Activated B cell treated with CpG ODN at 0.5 μM for 24 hours (primary cell): ENCODE data around the gene ARMC12. TPM values are rescaled to one million over a fixed set of nuclear protein-coding genes. Genes with fewer than 3 reads are reported as not detected.

ENCODE experiments used
- ATAC-seq: fragments of 200-7000 bp; cut with Tn5 transposase; one replicate; pipeline ENCODE4 v1.10.0; 2021; ENCODE audit warnings: low read depth, mild to moderate bottlenecking, moderate library complexity
- CTCF ChIA-PET: fragments of 350-600 bp; sonication (Branson Sonifier 250); formaldehyde crosslinking; loops from one replicate; lab custom pipeline; 2021; ENCODE audit warnings: antibody characterized with exemption; lab: Charles Lee
- POLR2A ChIA-PET: fragments of 350-600 bp; sonication (Branson Sonifier 250); formaldehyde crosslinking; loops from one replicate; lab custom pipeline; 2021; ENCODE audit warnings: antibody characterized with exemption; lab: Charles Lee
- DNase-seq: peaks from one replicate; pipeline ENCODE4 v3.0.0; 2022
- H3K27ac Mint-ChIP-seq: one replicate; pipeline ENCODE4 v1.8.0; 2020; ENCODE audit warnings: mixed read lengths
- H3K27me3 Mint-ChIP-seq: one replicate; pipeline ENCODE4 v1.8.0; 2021; ENCODE audit warnings: mixed read lengths
- H3K36me3 Mint-ChIP-seq: one replicate; pipeline ENCODE4 v1.8.0; 2021; ENCODE audit warnings: low read depth, mixed read lengths
- H3K4me1 Mint-ChIP-seq: one replicate; pipeline ENCODE4 v1.8.0; 2021; ENCODE audit warnings: mixed read lengths
- H3K4me3 Mint-ChIP-seq: one replicate; pipeline ENCODE4 v1.8.0; 2020; ENCODE audit warnings: mild to moderate bottlenecking, mixed read lengths
- H3K9me3 Mint-ChIP-seq: one replicate; pipeline ENCODE4 v1.8.0; 2020; ENCODE audit warnings: mixed read lengths
- intact Hi-C: fragments of 100-400 bp; cut with micrococcal nuclease; formaldehyde crosslinking; loops from one replicate; pipeline ENCODE4 v1.15.1; 2024
- total RNA-seq: library from RNA; stranded (reverse); gene quantifications from 2 replicates; pipeline ENCODE4 v1.2.3, GENCODE V29; 2022
- TF ChIP-seq, protein P1 (sequence below): fragments of 200-600 bp; IDR thresholded peaks from one replicate; pipeline ENCODE4 v1.8.0; 2022; ENCODE audit warnings: antibody characterized with exemption, mild to moderate bottlenecking

The ARMC12 gene
- total RNA-seq, 1 donor from 2014 or later = 0.89 TPM

DNA sequence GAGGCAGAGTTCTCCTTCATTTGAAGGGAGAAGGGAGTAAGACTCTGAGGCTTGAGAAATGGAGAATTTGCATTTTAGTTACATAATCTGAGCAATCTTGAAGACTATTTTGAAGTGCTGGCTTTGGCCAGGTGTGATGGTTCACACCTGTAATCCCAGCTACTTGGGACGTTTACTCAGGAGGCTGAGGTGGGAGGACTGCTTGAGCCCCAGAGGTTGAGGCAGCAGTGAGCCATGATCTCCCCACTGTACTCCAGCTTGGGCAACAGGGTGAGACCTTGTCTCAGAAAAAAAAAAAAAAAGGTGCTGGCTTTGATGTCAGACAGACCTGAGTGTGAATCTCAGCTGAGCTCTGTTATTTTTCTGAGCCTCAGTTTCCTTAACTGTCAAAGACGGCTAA lies 12.4 kb upstream of the ARMC12 start:
- Mint-ChIP-seq H3K36me3 (no peaks in the 10 kb centered on the region), H3K4me3 (no peak overlapping the region), H3K27ac (no peak overlapping the region), H3K4me1 (peaks cover 54% of the 10 kb centered on the region), H3K27me3 (no peaks in the 10 kb centered on the region), H3K9me3 (no peaks in the 10 kb centered on the region)
- DNase-seq (no peak), ATAC-seq (no peak)
- ChIA-PET CTCF (interaction anchor here (1.9 kb wide), 1 partner anchor 13 kb away, joined by 4 read pairs; the partner anchor contains the start of gene ARMC12), POLR2A (no interaction called here)
- TF ChIP-seq, protein P1, sequence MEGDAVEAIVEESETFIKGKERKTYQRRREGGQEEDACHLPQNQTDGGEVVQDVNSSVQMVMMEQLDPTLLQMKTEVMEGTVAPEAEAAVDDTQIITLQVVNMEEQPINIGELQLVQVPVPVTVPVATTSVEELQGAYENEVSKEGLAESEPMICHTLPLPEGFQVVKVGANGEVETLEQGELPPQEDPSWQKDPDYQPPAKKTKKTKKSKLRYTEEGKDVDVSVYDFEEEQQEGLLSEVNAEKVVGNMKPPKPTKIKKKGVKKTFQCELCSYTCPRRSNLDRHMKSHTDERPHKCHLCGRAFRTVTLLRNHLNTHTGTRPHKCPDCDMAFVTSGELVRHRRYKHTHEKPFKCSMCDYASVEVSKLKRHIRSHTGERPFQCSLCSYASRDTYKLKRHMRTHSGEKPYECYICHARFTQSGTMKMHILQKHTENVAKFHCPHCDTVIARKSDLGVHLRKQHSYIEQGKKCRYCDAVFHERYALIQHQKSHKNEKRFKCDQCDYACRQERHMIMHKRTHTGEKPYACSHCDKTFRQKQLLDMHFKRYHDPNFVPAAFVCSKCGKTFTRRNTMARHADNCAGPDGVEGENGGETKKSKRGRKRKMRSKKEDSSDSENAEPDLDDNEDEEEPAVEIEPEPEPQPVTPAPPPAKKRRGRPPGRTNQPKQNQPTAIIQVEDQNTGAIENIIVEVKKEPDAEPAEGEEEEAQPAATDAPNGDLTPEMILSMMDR = no peak
- intact Hi-C loops = no loop called here

DNA sequence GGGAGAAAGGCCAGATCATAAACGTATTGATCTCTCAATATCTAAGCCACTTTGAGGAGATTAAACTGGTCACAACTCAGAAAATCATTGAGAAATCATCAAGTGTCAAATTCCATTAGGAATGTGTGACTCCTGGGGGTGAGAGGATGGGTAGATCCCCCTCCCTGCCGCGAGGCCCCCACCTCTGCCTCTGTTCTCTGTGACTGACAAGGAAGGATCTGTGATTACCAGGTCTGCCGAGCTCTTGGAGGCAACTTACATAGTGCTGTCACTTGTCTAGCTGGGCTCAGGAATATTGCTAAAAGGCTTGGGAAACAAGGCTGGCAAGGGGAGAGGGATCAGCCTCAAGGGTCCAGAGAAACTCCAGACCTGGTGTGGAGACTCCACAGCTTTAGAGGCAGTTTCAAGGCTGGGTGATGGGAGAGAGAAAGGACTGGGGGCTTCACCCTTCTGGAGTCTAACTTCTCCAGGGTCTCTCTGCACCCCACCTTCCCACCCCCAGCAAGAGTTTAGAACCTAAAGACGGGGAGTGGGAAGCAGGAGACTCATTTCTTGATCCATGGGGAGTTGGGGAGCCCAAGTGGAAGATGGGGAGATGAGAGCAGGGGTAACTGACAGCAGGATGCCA lies 11.6 kb upstream of the ARMC12 start:
- Mint-ChIP-seq H3K27ac (no peak overlapping the region), H3K9me3 (no peaks in the 10 kb centered on the region), H3K4me1 (peaks cover 54% of the 10 kb centered on the region), H3K27me3 (no peaks in the 10 kb centered on the region), H3K4me3 (no peak overlapping the region), H3K36me3 (no peaks in the 10 kb centered on the region)
- TF ChIP-seq, protein P1 = no peak
- POLR2A ChIA-PET = no interaction called here
- ATAC-seq = no peak
- intact Hi-C loops = no loop called here
- DNase-seq = no peak
- CTCF ChIA-PET = interaction anchor here (1.9 kb wide), 1 partner anchor 12 kb away, joined by 4 read pairs; the partner anchor contains the start of gene ARMC12

DNA sequence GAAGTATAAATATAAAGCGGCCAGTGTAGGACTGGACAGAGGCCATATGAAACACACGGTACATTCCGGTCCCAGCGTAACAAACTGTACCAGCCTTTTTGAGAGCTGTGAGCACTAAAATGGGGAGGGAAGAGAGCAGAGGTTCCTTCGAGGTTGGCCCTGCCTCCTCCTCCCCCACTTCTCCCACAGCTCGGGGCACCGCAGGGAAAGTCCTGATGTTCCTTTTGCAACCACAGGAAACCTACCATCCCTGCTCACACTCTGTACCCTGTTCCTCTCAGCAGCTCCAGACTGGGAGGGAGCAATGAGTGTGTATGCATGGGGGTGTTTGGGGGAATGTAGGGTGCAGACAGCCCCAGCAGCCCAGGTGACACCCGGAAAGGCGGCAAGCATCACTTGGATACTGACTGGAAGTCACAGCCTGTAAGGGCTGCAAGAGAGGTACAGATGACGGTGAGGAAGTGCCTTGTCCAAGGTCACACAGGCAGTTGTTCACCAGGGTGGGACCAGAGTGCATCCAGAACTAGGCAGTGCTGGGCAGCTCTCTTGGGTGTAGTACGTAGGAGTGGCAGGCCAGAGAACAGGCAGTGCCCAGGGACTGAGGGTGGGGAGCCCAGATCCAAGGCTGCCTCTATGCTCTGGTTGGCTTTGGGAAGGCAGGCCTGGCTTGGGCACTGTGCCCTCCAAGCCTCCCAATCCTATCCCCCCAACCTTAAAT lies 11.0 kb upstream of the ARMC12 start:
- TF ChIP-seq, protein P1 = no peak
- Mint-ChIP-seq H3K36me3 (no peaks in the 10 kb centered on the region), H3K4me1 (peaks cover 53% of the 10 kb centered on the region), H3K4me3 (no peak overlapping the region), H3K9me3 (no peaks in the 10 kb centered on the region), H3K27ac (no peak overlapping the region), H3K27me3 (no peaks in the 10 kb centered on the region)
- ATAC-seq (no peak), DNase-seq (no peak)
- POLR2A ChIA-PET = no interaction called here
- CTCF ChIA-PET = interaction anchor here (1.9 kb wide), 1 partner anchor 11 kb away, joined by 4 read pairs; the partner anchor contains the start of gene ARMC12
- intact Hi-C loops = no loop called here

DNA sequence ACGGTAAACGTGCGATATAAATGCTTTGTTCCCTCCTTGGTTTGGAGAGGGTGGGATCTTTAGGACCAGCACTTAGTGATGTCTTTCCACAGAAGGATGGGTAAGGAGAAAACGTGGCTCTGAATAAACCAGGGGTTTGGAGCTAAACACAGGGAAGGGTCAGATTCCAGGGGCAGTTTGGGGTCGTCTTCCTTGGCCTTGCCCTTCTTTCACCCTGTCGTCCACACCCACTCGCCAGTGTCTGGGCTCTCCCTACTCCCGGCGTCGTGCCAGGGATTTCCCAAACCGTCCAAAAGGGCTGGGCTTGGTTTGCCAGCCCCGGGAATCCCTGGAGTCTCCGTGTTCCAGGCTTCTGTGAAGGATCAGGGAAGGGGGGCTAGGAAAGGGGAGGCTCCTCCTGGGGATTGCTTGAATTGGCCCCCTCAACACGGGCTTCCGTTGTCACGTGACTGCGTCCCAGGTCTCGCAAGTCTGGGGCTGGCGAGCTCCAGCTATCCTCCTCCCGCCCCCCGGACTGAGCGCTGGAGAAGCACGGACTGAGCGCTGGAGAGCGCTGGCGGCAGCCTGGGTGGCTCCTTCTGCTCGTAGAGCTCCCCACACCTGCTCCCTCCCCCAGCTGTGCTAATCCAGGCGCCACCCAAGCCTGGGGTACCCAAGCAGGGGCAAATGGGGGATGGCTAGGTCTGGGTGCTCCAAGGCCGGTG lies 9.4 kb upstream of the ARMC12 start:
- no peaks in the 10 kb centered on the region for H3K9me3 Mint-ChIP-seq
- intact Hi-C loops = no loop called here
- no peak for DNase-seq

More for the DNA sequence above, 9.4 kb upstream of the ARMC12 start:
- Mint-ChIP-seq H3K27ac (peak overlapping the region; percentile 13), H3K27me3 (no peaks in the 10 kb centered on the region), H3K36me3 (no peaks in the 10 kb centered on the region), H3K4me1 (peaks cover 53% of the 10 kb centered on the region), H3K4me3 (peak overlapping the region; percentile 57)
- ChIA-PET POLR2A (interaction anchor here (0.7 to 1.6 kb wide), 3 partner anchors 9 to 39 kb away, joined by 3 to 23 read pairs (median 3); partner anchors contain the start of gene FKBP5), CTCF (interaction anchor here (1.0 kb wide), 1 partner anchor 9 kb away, joined by 7 read pairs; the partner anchor contains the start of gene ARMC12)
- no peak for ATAC-seq
- TF ChIP-seq, protein P1 = no peak
